Left lobe of liver (tissue), 2 donors: Measurements from ENCODE around the gene SSTR3. TPM values are rescaled to one million over a fixed set of nuclear protein-coding genes. Genes with fewer than 3 reads are reported as not detected.
A peak's percentile ranks its signal among the peaks of the same experiment; 100 is the strongest.

ENCODE experiments used
- ATAC-seq: fragments of 200-7000 bp; cut with Tn5 transposase; one replicate; pipeline ENCODE4 v1.9.1; 2020; ENCODE audit warnings: mild to moderate bottlenecking, moderate library complexity
- DNase-seq: peaks from one replicate; pipeline ENCODE4 v3.0.0-alpha.2; 2020; ENCODE audit warnings: low spot score
- total RNA-seq: library from RNA; stranded (reverse); gene quantifications from one replicate; pipeline ENCODE4 v1.2.1, GENCODE V29; 2021
- donor health status: DM: no; HTN: no; CAD: no; lungs with moderate emphysema.
- donor health status: DM: no; HTN: yes; CAD: no.

Gene SSTR3
- total RNA-seq, 1 donor from 2014 or later: not detected

GRCh38 chr22:37183432-37184379 is 28.6 kb downstream of the SSTR3 start:
- DNase-seq: no peak
- ATAC-seq: no peak

- DNase-seq: no peak
- no peak for ATAC-seq
These were observed 29.4 kb downstream of the SSTR3 start for GRCh38 chr22:37182949-37183245.

GRCh38 chr22:37182101-37182948 is 30.0 kb downstream of the SSTR3 start:
- ATAC-seq: no peak
- DNase-seq: no peak

GRCh38 chr22:37181681-37182080 is 30.6 kb downstream of the SSTR3 start:
- DNase-seq (no peak), ATAC-seq (no peak)

GRCh38 chr22:37180531-37181231 is 31.6 kb downstream of the SSTR3 start:
- ATAC-seq: no peak
- no peak for DNase-seq

GRCh38 chr22:37179622-37180420 is 32.5 kb downstream of the SSTR3 start:
- no peak for ATAC-seq
- DNase-seq: no peak

- ATAC-seq (peak; percentile 78), DNase-seq (no peak)
These were observed 33.2 kb downstream of the SSTR3 start for GRCh38 chr22:37179126-37179470.

- DNase-seq: peak; percentile 87
- peak; percentile 87 for ATAC-seq
These were observed 33.7 kb downstream of the SSTR3 start for GRCh38 chr22:37178350-37179125.

- ATAC-seq (no peak), DNase-seq (no peak)
These were observed 34.5 kb downstream of the SSTR3 start for GRCh38 chr22:37177755-37178154.

GRCh38 chr22:37177221-37177620 is 35.1 kb downstream of the SSTR3 start:
- ATAC-seq (no peak), DNase-seq (no peak)

GRCh38 chr22:37176464-37177061 is 35.7 kb downstream of the SSTR3 start:
- DNase-seq: no peak
- peak; percentile 7 for ATAC-seq

- ATAC-seq (no peak), DNase-seq (no peak)
These were observed 36.6 kb downstream of the SSTR3 start for GRCh38 chr22:37175414-37176281.

GRCh38 chr22:37174964-37175363 is 37.3 kb downstream of the SSTR3 start:
- ATAC-seq (no peak), DNase-seq (peak; percentile 21)

- no peak for DNase-seq
- no peak for ATAC-seq
These were observed 38.6 kb downstream of the SSTR3 start for GRCh38 chr22:37173709-37174108.

GRCh38 chr22:37172266-37173245 is 39.7 kb downstream of the SSTR3 start:
- DNase-seq (no peak), ATAC-seq (no peak)

GRCh38 chr22:37171662-37172061 is 40.6 kb downstream of the SSTR3 start:
- ATAC-seq: no peak
- no peak for DNase-seq
